K562 (cell line): ENCODE data around the gene TARBP1. TPM values are rescaled to one million over a fixed set of nuclear protein-coding genes. Genes with fewer than 3 reads are reported as not detected.

Source experiments
- BRCA1 ChIP-seq, 2 experiments: fragments of 450-650 bp in 1 of 2; sonication (generic) in 1 of 2; formaldehyde crosslinking in 1 of 2; IDR thresholded peaks; 2 replicates each; pipeline versions ENCODE4 v1.5.0 to v1.6.1; 2017 to 2020; ENCODE audit warnings: mild to moderate bottlenecking in 1 of 2, missing genetic modification reagents in 1 of 2
- HOXB6 ChIP-seq: fragments of 250-450 bp; sonication (Bioruptor Pico); IDR thresholded peaks from 2 replicates; pipeline ENCODE4 v1.5.1; 2022; ENCODE audit warnings: mild to moderate bottlenecking, borderline replicate concordance
- ILF3 ChIP-seq: fragments of 450-650 bp; IDR thresholded peaks from 2 replicates; pipeline ENCODE4 v1.6.1; 2018; ENCODE audit warnings: antibody characterized with exemption, mild to moderate bottlenecking, moderate library complexity, borderline replicate concordance
- KDM4B ChIP-seq, 2 experiments: fragments of 450-650 bp in 1 of 2; sonication (generic) in 1 of 2; IDR thresholded peaks; 2 replicates each; pipeline ENCODE4 v1.6.1; 2016 to 2017; ENCODE audit warnings: borderline replicate concordance in 2 of 2, antibody characterized with exemption in 1 of 2, low read depth in 1 of 2, mild to moderate bottlenecking in 1 of 2
- LARP7 ChIP-seq: fragments of 450-650 bp; IDR thresholded peaks from 2 replicates; pipeline ENCODE4 v1.6.1; 2016
- NFRKB ChIP-seq: fragments of 450-650 bp; IDR thresholded peaks from 2 replicates; pipeline ENCODE4 v1.6.1; 2016; ENCODE audit warnings: low read depth
- NRF1 ChIP-seq, 2 experiments: fragments of 450-650 bp; IDR thresholded peaks in 1 of 2; conservative IDR thresholded peaks in 1 of 2; 2 replicates each; pipeline ENCODE4 v1.6.1; 2014; ENCODE audit warnings: mild to moderate bottlenecking in 2 of 2
- ZBTB9 ChIP-seq: fragments of 450-650 bp; formaldehyde crosslinking; IDR thresholded peaks from 2 replicates; pipeline ENCODE4 v1.4.0; 2020; ENCODE audit warnings: mild to moderate bottlenecking, moderate library complexity
- ZC3H8 ChIP-seq: fragments of 450-650 bp; IDR thresholded peaks from 2 replicates; pipeline ENCODE4 v1.6.1; 2017
- polyA plus RNA-seq, 8 experiments: library from polyadenylated mRNA; depleted of rRNA in 4 of 8; stranded (reverse) in 5 of 8; unstranded in 3 of 8; fragments of >200 nt; fragmentation: Nextera tagmentation in 2 of 8; fragmentation: Illumina TruSeq in 1 of 8; extraction: Ambion mirVana in 2 of 8; extraction: Trizol in 1 of 8; gene quantifications; 2 replicates each; pipeline versions ENCODE4 v1.2.1 to v1.2.3, GENCODE V29; 2011 to 2014; ENCODE audit warnings: inconsistent platforms in 1 of 8, missing spikeins in 1 of 8
- total RNA-seq, 7 experiments: library from RNA; depleted of rRNA in 6 of 7; stranded (reverse); fragments of >200 nt in 6 of 7; fragmentation: Illumina TruSeq in 2 of 7; extraction: Trizol in 2 of 7; gene quantifications; 2 replicates each; pipeline versions ENCODE4 v1.2.1 to v1.2.3, GENCODE V29; 2011 to 2021; ENCODE audit warnings: low replicate concordance in 1 of 7

TARBP1 gene
- total and polyA plus RNA-seq, 9 of the 15 experiments (the other 6 are each of a cell fraction or from before 2014, with no cell fraction given), result 8.8 to 48.0 (median 22.9) TPM

- TF ChIP-seq ZBTB9 (CRISPR knock-in tag), result peak; percentile 64; the same call in 1 of the 2 replicates
- no peak for TF ChIP-seq BRCA1 (IDR thresholded peaks at IDR 0.05)
- no peak for TF ChIP-seq BRCA1 (CRISPR knock-in tag; IDR thresholded peaks at IDR 0.05)
- TF ChIP-seq ILF3, result no peak
- peak in 1 of 2 experiments; percentile 83; a peak in 2 of 4 replicates for TF ChIP-seq KDM4B (IDR thresholded peaks at IDR 0.05; ENCODE audit: borderline replicate concordance in 2 of 2, low read depth in 1 of 2)
- no peak for TF ChIP-seq HOXB6
- TF ChIP-seq ZC3H8, result peak; percentile 83
- TF ChIP-seq LARP7, result peak; percentile 94
- peak; percentile 30 to 53; a peak in 1 of 4 replicates for TF ChIP-seq NRF1 (conservative IDR thresholded peaks at IDR 0.05 in 1 of 2, IDR thresholded peaks at IDR 0.05 in 1 of 2)
- TF ChIP-seq NFRKB, result peak; percentile 88
Observed at GRCh38 chr1:234373064-234373958, 105.7 kb downstream of the TARBP1 start, which contains the start of gene COA6 (continued).
